Forelimb muscle (tissue), 1 donor: ENCODE results near the gene NELFB. TPM values are rescaled to one million over a fixed set of nuclear protein-coding genes. Genes with fewer than 3 reads are reported as not detected.

Experiments
- DNase-seq: peaks from one replicate; pipeline ENCODE4 v3.0.0-alpha.2; 2013; ENCODE audit warnings: low read depth
- polyA plus RNA-seq: library from polyadenylated mRNA; unstranded; fragments of 120-200 nt; gene quantifications from one replicate; pipeline ENCODE4 v1.2.1, GENCODE V29; 2013; ENCODE audit not compliant: insufficient read length

NELFB gene
- polyA plus RNA-seq: 45.6 TPM

- peak; percentile 39 for DNase-seq
Observed at GRCh38 chr9:137254624-137255447, at the start of gene NELFB. TSS of gene NELFB (plus strand) at chr9:137255327.

DNA sequence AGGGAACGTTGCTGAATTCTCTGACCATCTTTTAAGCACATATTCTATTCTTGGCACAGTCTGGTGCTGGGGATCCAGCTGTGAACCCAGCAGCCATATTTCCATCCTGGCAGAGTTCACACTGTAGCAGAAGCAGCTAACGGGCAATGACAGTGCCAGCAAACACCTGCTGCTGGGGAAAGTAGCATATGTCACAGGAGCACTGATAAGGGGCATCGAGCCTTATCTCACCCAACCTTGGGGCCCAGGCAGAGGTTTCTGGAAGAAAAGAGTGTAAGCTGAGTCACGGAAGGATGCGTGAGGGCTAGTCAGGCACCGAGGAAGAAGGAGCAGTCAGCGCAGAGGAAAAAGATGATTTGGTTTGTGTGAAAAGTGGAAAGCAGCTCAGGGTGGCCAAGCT, 48.5 kb upstream of the NELFB start:
- DNase-seq: no peak

GRCh38 chr9:137211532-137211931, 43.6 kb upstream of the NELFB start:
- DNase-seq: no peak

DNA sequence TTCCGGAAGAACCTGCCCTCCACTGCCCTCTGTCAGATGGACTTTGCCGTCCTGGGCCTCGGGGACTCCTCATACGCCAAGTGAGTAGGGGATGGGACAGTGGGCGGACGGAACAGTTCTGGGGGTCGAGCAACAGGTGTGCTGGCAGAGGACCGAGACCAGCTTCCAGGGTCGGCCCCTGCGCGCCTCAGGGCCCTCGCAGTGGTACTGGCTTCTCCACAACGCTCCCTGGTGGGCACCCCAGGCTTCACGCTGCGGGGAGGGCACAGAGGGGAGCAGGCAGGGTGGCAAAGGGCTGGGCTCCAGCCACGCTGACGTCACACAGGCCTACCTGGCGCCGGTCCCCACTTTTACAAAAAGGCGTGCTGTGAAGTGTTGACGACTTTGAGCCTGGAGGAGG, 42.6 kb upstream of the NELFB start:
- DNase-seq: no peak

DNA sequence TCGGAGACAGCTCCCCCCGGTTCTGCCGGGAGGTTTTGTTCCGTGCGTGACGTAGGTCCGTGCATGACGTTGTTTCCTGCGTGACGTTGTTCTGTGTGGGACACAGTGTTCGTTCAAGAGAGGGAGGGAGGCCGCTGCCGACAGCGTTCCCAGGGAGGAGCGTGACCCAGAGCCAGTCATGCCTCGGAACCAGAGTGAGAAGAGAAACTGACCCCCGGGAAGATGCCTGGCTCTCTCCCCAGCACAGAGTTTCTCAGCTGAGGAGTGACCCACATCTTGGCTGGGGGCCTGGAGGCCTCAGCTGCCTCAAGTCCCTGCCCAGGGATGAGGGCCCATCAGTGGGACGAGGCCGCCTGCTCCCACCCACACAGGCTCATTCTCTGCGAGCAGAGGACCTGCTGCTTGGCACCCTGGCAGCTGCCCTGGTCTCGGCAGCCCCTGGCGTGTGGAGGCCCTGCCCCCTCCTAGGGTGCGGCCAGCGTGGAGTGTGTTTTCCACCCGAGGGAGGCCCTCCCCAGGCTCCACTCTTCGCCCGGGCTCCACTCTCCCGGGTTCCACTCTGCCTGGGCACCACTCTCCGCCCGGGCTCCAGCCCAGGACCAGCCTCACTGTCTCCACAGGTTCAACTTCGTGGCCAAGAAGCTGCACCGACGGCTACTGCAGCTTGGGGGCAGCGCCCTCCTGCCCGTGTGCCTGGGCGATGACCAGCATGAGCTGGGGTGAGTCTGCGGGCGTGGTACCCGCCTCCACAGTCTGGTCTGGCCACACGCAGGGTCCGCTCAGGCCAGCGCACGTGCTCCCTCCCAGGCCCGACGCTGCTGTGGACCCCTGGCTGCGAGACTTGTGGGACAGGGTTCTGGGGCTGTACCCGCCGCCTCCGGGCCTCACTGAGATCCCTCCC, 41.7 kb upstream of the NELFB start:
- no peak for DNase-seq

GRCh38 chr9:137214620-137215019, 40.5 kb upstream of the NELFB start:
- no peak for DNase-seq

DNA sequence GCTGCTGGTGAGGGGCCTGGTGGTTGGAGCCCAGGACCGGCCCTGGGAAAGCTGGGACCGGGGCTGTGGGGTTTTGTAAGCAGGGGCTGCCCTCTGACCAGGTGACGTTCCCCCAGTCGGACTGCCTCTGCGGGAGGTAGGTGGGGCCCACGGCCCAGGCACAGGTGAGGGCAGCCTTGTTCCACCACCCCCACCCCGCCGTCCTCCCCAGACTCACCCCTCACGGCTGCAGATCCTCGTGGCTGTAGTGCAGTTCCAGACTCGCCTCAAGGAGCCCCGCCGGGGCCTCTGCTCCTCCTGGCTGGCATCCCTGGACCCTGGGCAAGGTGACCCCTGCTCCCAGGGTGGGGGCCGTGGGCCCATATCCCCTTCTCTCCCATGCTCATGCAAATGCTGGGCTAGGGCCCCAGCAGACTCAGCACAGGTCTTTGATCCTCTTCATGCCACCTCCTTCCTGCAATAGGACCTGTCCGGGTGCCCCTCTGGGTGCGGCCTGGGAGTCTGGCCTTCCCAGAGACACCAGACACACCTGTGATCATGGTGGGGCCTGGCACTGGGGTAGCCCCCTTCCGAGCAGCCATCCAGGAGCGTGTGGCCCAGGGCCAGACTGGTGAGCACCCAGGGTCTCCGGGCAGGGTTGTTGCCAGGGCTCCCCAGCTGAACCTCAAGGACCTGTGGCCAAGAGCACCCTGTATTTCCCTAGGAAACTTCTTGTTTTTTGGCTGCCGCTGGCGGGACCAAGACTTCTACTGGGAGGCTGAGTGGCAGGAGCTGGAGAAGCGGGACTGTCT, 39.7 kb upstream of the NELFB start:
- DNase-seq: no peak

DNA sequence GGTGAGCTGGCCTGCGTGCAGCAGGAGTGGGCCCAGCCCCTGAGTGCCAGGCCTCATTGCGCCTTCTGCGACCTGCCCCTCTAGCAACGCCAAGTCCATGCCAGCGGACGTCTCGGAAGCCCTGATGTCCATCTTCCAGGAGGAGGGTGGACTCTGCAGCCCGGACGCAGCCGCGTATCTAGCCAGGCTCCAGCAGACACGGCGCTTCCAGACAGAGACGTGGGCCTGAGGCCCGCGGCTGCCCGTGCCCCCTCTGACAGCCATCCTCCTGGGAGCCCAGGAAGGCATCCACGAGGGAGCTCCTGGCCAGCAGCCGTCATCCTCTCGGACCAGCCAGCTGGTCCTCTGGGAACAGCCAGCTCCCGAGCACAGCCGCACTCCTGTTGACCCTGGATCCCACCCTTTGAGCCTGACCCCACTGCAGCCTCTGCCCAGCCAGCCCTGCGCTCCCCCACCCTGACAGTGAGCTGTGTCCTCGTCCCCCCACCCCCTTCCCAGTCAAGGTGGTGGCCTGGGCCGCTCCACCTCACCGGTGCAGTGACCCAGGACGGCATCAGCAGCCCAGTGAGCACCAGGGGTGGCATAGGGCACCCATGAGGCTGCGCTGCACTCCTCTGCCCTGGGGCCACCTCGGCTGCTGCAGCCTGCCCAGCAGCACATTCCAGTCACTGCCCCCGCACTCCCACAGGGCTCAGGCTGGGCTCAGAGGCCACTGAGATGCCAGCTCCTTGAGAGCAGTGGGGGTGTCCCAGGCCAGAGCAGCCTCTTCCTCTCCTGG, 38.8 kb upstream of the NELFB start:
- DNase-seq: no peak

DNA sequence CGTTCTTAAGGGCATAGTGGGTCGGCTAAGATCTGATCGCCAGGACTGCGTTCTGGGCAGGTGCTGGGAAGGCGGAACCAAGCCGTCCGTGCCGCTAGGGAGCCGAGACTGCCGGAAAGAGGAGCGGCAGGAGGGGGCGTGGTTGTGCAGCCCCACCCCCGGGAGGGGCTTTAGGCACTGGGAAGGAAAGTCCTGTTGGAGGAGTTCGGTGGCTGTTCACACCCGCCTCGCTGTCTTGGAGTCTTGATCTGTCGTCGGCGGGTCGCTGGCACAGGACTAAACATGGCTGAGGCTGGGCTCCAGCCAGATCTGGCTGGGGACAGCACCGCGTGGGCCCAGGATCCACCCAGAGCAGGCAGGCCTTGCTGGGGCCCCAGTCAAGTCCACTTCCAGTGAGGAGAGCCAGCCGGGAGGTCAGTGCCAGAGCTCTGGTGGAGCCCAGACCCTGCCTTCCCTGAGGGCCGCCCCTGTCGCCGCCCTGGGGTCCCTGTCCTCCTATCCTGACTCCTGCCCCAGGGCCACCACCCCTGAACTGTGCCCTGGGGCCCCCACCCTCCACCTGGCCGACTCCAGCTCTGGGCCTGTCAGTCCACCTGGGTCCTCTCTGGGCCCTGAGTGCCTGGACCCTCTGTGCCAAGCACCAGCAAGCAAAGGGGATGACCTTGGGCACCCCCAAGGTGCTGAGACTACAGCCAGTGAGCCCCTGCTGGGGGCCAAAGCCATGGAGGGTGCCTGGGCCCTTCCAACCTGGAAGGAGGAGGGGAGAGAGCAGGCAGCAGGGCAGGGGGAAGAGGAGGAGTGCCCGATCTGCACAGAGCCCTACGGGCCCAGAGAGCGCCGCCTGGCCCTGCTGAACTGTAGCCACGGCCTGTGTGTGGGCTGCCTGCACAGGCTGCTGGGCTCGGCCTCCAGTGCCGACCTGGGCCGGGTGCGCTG, 37.6 kb upstream of the NELFB start:
- no peak for DNase-seq

DNA sequence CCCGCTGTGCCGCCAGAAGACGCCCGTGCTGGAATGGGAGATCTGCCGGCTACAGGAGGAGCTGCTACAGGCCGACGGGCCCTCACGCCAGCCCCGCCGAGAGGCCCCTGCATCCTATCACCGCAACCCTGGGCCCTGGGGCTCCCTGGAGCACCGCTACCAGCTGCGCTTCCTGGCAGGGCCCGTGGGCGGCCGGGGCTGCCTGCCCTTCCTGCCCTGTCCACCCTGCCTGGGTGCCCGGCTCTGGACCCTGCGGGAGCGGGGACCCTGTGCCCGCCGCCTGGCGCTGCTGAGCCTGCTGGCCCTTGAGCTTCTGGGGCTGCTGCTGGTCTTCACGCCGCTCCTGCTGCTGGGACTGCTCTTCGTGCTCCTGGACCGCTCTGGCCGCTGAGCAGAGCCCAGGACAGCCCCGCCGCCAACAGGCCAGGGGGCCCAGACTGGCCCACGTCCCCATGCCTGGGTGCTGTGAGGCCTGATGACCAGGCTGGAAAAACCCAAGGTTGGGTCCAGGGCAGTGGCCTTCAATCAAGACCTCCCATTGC, 36.8 kb upstream of the NELFB start:
- DNase-seq: no peak

DNA sequence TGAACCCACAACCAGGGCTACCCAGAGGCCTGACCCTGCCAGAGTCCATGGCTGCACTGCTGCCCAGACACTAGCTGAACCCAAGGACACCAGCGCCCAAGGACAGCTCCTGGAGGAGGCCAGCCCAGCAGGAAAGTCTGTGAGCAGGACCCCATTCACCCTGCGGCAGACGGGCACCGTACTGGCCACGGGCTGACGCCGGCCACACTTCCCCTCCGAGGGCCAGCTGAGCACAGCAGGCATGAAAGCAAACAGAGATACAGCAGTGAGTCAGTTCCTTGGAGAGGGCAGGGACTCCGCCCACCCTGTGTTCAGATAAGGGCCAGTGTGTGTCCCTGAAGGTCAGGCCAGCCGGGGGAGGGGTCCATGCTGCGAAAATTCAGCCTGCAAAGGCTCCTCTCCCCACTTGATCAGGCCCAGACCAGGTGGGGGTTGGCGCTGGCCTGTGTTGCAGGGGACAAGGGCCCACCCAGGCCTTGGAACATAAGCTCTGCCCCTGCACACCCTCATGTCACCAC, 36.3 kb upstream of the NELFB start:
- no peak for DNase-seq

DNA sequence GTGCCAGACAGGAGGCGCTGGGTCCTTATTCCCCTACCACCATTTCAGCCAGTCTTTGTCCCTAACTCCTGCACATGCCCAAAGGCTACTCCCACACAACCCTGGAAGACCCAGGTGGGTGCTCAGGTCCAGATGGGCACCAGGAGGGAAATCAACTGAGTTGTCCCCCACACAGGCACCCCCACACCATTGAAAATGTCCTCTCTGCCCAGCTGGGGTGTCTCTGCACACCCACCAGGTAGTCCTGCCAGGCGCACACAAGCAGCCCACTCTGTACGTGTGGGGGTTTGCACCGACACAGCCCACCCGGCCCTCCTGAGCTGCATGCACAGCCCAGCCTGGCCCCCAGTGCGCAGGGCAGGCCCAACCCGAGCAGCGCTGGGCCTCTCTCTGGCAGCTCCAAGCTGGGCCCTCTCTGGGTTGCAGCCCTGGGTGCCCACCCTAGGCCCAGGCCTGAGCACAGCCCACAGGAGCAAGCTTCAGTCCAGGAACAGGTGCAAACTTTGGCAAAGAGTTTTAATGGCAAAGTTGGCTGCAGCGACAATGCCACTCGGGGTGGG, 35.3 kb upstream of the NELFB start:
- no peak for DNase-seq

- DNase-seq: no peak
Observed at GRCh38 chr9:137220317-137221094, 34.6 kb upstream of the NELFB start.

GRCh38 chr9:137221095-137221505, 34.0 kb upstream of the NELFB start:
- no peak for DNase-seq

GRCh38 chr9:137221506-137222111, 33.5 kb upstream of the NELFB start:
- DNase-seq: no peak

GRCh38 chr9:137222190-137223077, 32.7 kb upstream of the NELFB start, which contains the start of gene RNF208:
TSS of gene RNF208 (minus strand) at chr9:137222240. CDS start at chr9:137221212, 1,028 bp downstream.
- DNase-seq: no peak
